Panc1 (cell line): Measurements from ENCODE around the gene ADORA1. TPM values are rescaled to one million over a fixed set of nuclear protein-coding genes. Genes with fewer than 3 reads are reported as not detected.

Source experiments
- ATAC-seq: fragments of 200-7000 bp; cut with Tn5 transposase; 2 replicates; pipeline ENCODE4 v1.9.1; 2020; ENCODE audit warnings: mild to moderate bottlenecking, moderate library complexity
- BruUV-seq: library from RNA; stranded (reverse); fragments of 400-500 nt; replicated peaks from 2 replicates; lab custom pipeline; 2021; lab: Mats Ljungman, UMichigan
- CTCF ChIA-PET: fragments of 300-600 bp; sonication (Branson Sonifier 250); formaldehyde crosslinking; loops from one replicate; lab custom pipeline; 2022; ENCODE audit warnings: antibody characterized with exemption; lab: Charles Lee
- POLR2A ChIA-PET: fragments of 300-600 bp; sonication (Branson Sonifier 250); formaldehyde crosslinking; loops from one replicate; lab custom pipeline; 2022; ENCODE audit warnings: antibody characterized with exemption; lab: Charles Lee
- DNase-seq: peaks from one replicate; pipeline ENCODE4 v3.0.0-alpha.2; 2010; ENCODE audit warnings: low read depth, low spot score
- H3K27ac ChIP-seq: 2 replicates; pipeline ENCODE4 v1.5.1; 2011; ENCODE audit warnings: mild to moderate bottlenecking, low read length, inconsistent platforms
- H3K27me3 ChIP-seq: fragments of 200-500 bp; sonication (Bioruptor generic); 2 replicates; pipeline ENCODE4 v1.6.0; 2014; ENCODE audit warnings: low read length, inconsistent platforms; ENCODE audit not compliant: control insufficient read depth, insufficient read depth
- H3K36me3 ChIP-seq: fragments of 200-500 bp; sonication (Bioruptor generic); 2 replicates; pipeline ENCODE4 v1.5.1; 2014; ENCODE audit warnings: inconsistent platforms, mild to moderate bottlenecking, low read length, moderate library complexity; ENCODE audit not compliant: control insufficient read depth, insufficient read depth
- H3K4me1 ChIP-seq: 2 replicates; pipeline ENCODE4 v1.5.1; 2011; ENCODE audit warnings: inconsistent platforms, mild to moderate bottlenecking, low read length, moderate library complexity; ENCODE audit not compliant: control insufficient read depth, insufficient read depth
- H3K4me3 ChIP-seq, 2 experiments: 2 replicates each; pipeline ENCODE4 v1.5.1; 2011 to 2012; ENCODE audit warnings: low read depth in 2 of 2, low read length in 2 of 2, mild to moderate bottlenecking in 2 of 2, inconsistent platforms in 1 of 2, moderate library complexity in 1 of 2
- H3K9me3 ChIP-seq: fragments of 200-500 bp; sonication (Bioruptor generic); 2 replicates; pipeline ENCODE4 v1.5.1; 2014; ENCODE audit warnings: low read depth, mild to moderate bottlenecking, inconsistent platforms, low read length, moderate library complexity; ENCODE audit not compliant: control insufficient read depth, insufficient read depth
- POLR2AphosphoS5 ChIP-seq: IDR thresholded peaks from 2 replicates; pipeline ENCODE4 v1.6.1; 2012; ENCODE audit warnings: mild to moderate bottlenecking, low read depth, low read length, moderate library complexity
- REST ChIP-seq, 2 experiments: IDR thresholded peaks; 2 replicates each; pipeline ENCODE4 v1.6.1; 2011 to 2012; ENCODE audit warnings: low read depth in 2 of 2, control low read depth in 1 of 2, low read length in 1 of 2, mild to moderate bottlenecking in 1 of 2, moderate library complexity in 1 of 2; ENCODE audit not compliant: insufficient read depth in 1 of 2
- SIN3A ChIP-seq: IDR thresholded peaks from 2 replicates; pipeline ENCODE4 v1.6.1; 2012; ENCODE audit warnings: low read depth, mild to moderate bottlenecking, low read length, moderate library complexity, borderline replicate concordance; ENCODE audit not compliant: insufficient read depth
- TCF7L2 ChIP-seq: IDR thresholded peaks from 2 replicates; pipeline ENCODE4 v1.6.1; 2011; ENCODE audit warnings: mild to moderate bottlenecking, low read depth, low read length, inconsistent platforms
- in situ Hi-C: cut with HindIII; loops from 2 replicates; pipeline ENCODE4 v1.10.0; 2016; ENCODE audit warnings: low sequenced_read_pairs, low pct_unique_long_range_greater_than_20kb
- intact Hi-C: fragments of 100-400 bp; cut with micrococcal nuclease; formaldehyde crosslinking; loops from one replicate; pipeline ENCODE4 v1.10.0; 2022; ENCODE audit not compliant: unreplicated experiment
- total RNA-seq: library from RNA; stranded (reverse); gene quantifications from one replicate; pipeline ENCODE4 v1.2.1, GENCODE V29; 2021; ENCODE audit not compliant: unreplicated experiment
- TF ChIP-seq, protein P1 (sequence below): fragments of 450-650 bp; IDR thresholded peaks from 2 replicates; pipeline ENCODE4 v1.5.1; 2017; ENCODE audit warnings: mild to moderate bottlenecking

ADORA1 gene
- total RNA-seq, 1 experiment from 2014 or later, result 8.5 TPM

DNA sequence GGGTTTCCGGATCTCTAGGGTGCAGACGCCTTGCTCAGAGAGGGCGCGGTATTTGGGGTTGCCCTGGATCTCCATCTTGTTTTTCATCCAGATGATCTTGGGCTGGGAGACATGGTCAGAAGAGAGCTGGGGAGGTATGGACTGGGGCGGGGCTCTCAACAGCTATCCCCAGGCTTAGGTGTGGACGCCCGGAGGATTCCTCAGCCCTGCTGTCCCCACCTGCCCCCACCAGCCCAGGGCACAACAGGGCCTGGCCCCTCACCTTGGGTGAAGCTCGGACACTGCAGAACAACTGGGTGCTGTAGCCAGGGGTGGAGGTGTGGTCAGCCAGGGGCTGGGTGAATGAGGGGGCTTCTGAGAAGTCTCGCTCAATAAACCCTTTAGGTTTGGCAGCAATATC lies 41.5 kb downstream of the ADORA1 start:
- POLR2A ChIA-PET, result no interaction called here

DNA sequence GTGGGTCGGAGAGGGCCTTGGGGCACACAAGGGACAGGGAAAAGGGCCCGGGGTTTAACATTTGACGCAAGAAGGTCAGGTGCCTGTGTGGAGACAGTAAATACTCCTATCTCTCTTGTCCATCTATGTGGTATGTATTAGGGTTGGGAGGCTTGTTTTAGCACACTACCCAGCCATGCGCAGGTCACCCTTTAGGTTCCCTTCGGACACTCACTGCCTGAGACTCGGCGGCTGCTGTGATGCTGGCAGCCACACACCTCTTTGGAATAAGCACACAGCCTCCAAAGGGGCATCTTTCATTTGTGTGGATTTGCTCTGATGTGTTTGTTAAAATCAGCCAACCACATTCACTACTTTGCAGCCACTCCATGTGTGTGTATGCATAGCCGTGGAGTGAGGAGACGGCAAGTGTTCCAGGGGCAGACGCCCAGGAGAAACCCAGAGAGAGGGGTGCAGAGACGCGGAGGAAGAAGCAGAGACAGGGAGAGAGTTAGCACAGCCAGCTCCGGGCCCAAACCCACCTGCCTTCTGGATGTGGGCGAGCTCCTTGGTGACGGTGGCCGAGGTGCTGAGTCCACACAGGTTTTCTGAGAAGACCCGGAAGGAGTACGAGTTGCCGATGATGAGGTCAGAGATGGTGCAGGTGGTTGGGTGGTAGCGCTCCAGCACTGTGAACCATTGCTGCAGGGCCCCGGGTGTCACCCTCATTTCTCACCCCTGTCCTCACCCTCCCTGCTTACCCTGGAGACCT lies 42.4 kb downstream of the ADORA1 start:
- CTCF ChIA-PET, result interaction anchor here (3.9 kb wide), 1 partner anchor 52 kb away, joined by 19 read pairs; no protein-coding TSS in a partner anchor

More for the DNA sequence above, 41.5 kb downstream of the ADORA1 start:
- Histone ChIP-seq H3K4me1 (no peaks in the 10 kb centered on the region; the same call in 1 of the 2 replicates), H3K9me3 (no peaks in the 10 kb centered on the region), H3K27me3 (no peaks in the 10 kb centered on the region), H3K27ac (no peak overlapping the region), H3K4me3 (no peak overlapping the region), H3K36me3 (no peaks in the 10 kb centered on the region)
- ATAC-seq, result no peak
- intact Hi-C loops (no loop called here), in situ Hi-C loops (no loop called here)
- BruUV-seq, result no TSS peak
- DNase-seq, result no peak
- TF ChIP-seq SIN3A (no peak), REST (IDR thresholded peaks at IDR 0.05; ENCODE audit: insufficient read depth in 1 of 2, low read depth in 2 of 2, low read length in 1 of 2) (no peak), TCF7L2 (no peak), POLR2AphosphoS5 (no peak)
- TF ChIP-seq, protein P1, sequence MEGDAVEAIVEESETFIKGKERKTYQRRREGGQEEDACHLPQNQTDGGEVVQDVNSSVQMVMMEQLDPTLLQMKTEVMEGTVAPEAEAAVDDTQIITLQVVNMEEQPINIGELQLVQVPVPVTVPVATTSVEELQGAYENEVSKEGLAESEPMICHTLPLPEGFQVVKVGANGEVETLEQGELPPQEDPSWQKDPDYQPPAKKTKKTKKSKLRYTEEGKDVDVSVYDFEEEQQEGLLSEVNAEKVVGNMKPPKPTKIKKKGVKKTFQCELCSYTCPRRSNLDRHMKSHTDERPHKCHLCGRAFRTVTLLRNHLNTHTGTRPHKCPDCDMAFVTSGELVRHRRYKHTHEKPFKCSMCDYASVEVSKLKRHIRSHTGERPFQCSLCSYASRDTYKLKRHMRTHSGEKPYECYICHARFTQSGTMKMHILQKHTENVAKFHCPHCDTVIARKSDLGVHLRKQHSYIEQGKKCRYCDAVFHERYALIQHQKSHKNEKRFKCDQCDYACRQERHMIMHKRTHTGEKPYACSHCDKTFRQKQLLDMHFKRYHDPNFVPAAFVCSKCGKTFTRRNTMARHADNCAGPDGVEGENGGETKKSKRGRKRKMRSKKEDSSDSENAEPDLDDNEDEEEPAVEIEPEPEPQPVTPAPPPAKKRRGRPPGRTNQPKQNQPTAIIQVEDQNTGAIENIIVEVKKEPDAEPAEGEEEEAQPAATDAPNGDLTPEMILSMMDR, result no peak
- CTCF ChIA-PET, result no interaction called here

More for the DNA sequence above, 42.4 kb downstream of the ADORA1 start:
- DNase-seq, result no peak
- no peaks in the 10 kb centered on the region for H3K27me3 ChIP-seq
- H3K9me3 ChIP-seq, result no peaks in the 10 kb centered on the region
- BruUV-seq, result no TSS peak
- H3K4me1 ChIP-seq, result no peaks in the 10 kb centered on the region; the same call in 1 of the 2 replicates
- intact Hi-C loops (no loop called here), in situ Hi-C loops (no loop called here)
- no peak for ATAC-seq
- POLR2A ChIA-PET, result no interaction called here
- no peak overlapping the region for H3K4me3 ChIP-seq
- no peaks in the 10 kb centered on the region for H3K36me3 ChIP-seq
- no peak for TF ChIP-seq POLR2AphosphoS5
- TF ChIP-seq REST (IDR thresholded peaks at IDR 0.05; ENCODE audit: insufficient read depth in 1 of 2, low read depth in 2 of 2, low read length in 1 of 2), result no peak
- TF ChIP-seq TCF7L2, result no peak
- TF ChIP-seq SIN3A, result no peak
- TF ChIP-seq, protein P1, result no peak
- no peak overlapping the region for H3K27ac ChIP-seq
